Liver (tissue), 3 donors: ENCODE results near the gene DNM3.

Source experiments
- EGR1 ChIP-seq, 2 donors: IDR thresholded peaks; 2 replicates each; pipeline ENCODE4 v1.6.1; 2016 to 2018; ENCODE audit warnings: antibody characterized with exemption in 2 of 2, low read depth in 2 of 2
- RAD21 ChIP-seq, 2 donors: IDR thresholded peaks; 2 replicates each; pipeline ENCODE4 v1.6.1; 2016; ENCODE audit warnings: antibody characterized with exemption in 2 of 2, mild to moderate bottlenecking in 2 of 2
- REST ChIP-seq: IDR thresholded peaks from 2 replicates; pipeline ENCODE4 v1.6.1; 2016; ENCODE audit warnings: antibody characterized with exemption, mild to moderate bottlenecking
- TF ChIP-seq, protein P1 (sequence below): fragments of 150-350 bp; IDR thresholded peaks from 2 replicates; pipeline ENCODE4 v1.5.1; 2017; ENCODE audit warnings: improper control_type of control experiment, low read depth, low read length; ENCODE audit not compliant: missing input control
- donor health status: healthy.
- donor health status: healthy.

GRCh38 chr1:172238158-172238557, 396.9 kb downstream of the DNM3 start:
- TF ChIP-seq, protein P1, sequence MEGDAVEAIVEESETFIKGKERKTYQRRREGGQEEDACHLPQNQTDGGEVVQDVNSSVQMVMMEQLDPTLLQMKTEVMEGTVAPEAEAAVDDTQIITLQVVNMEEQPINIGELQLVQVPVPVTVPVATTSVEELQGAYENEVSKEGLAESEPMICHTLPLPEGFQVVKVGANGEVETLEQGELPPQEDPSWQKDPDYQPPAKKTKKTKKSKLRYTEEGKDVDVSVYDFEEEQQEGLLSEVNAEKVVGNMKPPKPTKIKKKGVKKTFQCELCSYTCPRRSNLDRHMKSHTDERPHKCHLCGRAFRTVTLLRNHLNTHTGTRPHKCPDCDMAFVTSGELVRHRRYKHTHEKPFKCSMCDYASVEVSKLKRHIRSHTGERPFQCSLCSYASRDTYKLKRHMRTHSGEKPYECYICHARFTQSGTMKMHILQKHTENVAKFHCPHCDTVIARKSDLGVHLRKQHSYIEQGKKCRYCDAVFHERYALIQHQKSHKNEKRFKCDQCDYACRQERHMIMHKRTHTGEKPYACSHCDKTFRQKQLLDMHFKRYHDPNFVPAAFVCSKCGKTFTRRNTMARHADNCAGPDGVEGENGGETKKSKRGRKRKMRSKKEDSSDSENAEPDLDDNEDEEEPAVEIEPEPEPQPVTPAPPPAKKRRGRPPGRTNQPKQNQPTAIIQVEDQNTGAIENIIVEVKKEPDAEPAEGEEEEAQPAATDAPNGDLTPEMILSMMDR: no peak
- no peak for TF ChIP-seq RAD21 (IDR thresholded peaks at IDR 0.05)
- no peak for TF ChIP-seq REST
- TF ChIP-seq EGR1 (IDR thresholded peaks at IDR 0.05; ENCODE audit: low read depth in 2 of 2): no peak
